C4-2B (cell line): ENCODE data around the gene STAM.

Experiments
- H3K27ac ChIP-seq: fragments of 450-650 bp; 2 replicates; pipeline ENCODE4 v1.5.1; 2017
- CTCF ChIP-seq: fragments of 450-650 bp; conservative IDR thresholded peaks from 2 replicates; pipeline ENCODE4 v1.5.1; 2017; ENCODE audit warnings: mild to moderate bottlenecking
- ZFX ChIP-seq: fragments of 450-650 bp; IDR thresholded peaks from 2 replicates; pipeline ENCODE4 v1.6.1; 2017

STAM gene

GRCh38 chr10:17665747-17666146, 21.8 kb downstream of the STAM start:
- no peak overlapping the region for H3K27ac ChIP-seq
- TF ChIP-seq ZFX (no peak), CTCF (no peak)

- TF ChIP-seq ZFX = no peak
- no peak for TF ChIP-seq CTCF
- no peak overlapping the region for H3K27ac ChIP-seq
These were observed 24.7 kb downstream of the STAM start for GRCh38 chr10:17668435-17669184.

GRCh38 chr10:17669185-17669872, 25.4 kb downstream of the STAM start:
- TF ChIP-seq CTCF (no peak), ZFX (no peak)
- H3K27ac ChIP-seq = no peak overlapping the region

DNA sequence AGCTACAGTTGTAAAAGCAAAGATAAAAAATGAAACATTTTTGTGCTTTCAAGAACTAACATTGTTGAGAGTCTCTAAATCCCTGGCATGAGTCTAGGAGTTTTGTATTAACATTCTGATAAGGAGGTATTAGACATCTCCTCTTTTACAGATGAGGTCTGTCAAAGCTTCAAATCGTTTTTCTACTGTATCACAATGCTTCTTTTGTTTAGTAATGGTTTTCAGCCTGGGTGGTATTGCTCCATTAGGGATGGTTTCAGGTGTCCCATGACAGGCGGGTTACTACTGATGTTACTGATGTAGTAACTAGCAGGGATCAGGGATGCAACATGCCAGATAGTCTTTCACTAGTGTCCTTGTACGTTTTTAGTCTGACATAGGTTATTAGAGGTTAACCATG, 27.4 kb downstream of the STAM start:
- H3K27ac ChIP-seq = no peak overlapping the region
- TF ChIP-seq CTCF = no peak
- no peak for TF ChIP-seq ZFX

GRCh38 chr10:17673471-17674061, 29.6 kb downstream of the STAM start:
- no peak for TF ChIP-seq CTCF
- no peak for TF ChIP-seq ZFX
- H3K27ac ChIP-seq = no peak overlapping the region

GRCh38 chr10:17674566-17674965, 30.6 kb downstream of the STAM start:
- TF ChIP-seq CTCF = no peak
- TF ChIP-seq ZFX = no peak
- H3K27ac ChIP-seq = no peak overlapping the region

DNA sequence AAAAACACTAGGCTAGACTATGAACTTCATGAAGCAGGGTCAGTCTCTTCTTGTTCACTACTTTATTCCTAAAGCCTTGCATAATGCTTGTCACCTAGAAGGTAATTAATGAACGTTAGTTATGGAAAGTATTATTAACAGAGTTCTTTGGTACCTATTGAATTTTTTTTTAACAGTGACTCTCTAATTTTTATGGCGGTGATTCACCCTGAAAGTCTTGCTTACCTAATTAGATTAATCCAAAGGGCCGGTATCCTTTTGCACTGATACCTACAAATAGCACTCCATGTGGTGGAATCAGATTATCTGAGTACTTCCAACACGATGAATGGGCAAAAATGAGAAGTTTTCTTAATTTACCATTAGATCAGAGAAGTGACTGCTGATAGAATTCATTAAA, 31.7 kb downstream of the STAM start:
- no peak overlapping the region for H3K27ac ChIP-seq
- TF ChIP-seq CTCF (no peak), ZFX (no peak)
